ENCODE data around the gene ARHGAP26.

GRCh38 chr5:143166090-143166489, 395.9 kb downstream of the ARHGAP26 start:
- TF ChIP-seq CTCF (IDR thresholded peaks at IDR 0.05; ENCODE audit: extremely low read depth in 1 of 2, insufficient read depth in 1 of 2, low read depth in 1 of 2, low read length in 2 of 2): no peak
- no peak for TF ChIP-seq FOS (IDR thresholded peaks at IDR 0.05; ENCODE audit: borderline replicate concordance, insufficient read depth, low read length)
